Peyer's patch (tissue), 4 donors: ENCODE results near the gene RPGRIP1.
"Not testable (repeated sequence)": the region's sequence is repeated elsewhere in the genome, so short reads cannot be mapped to it uniquely, and the experiment has no call there.

Experiments
- POLR2A ChIP-seq, 2 donors: fragments of 450-650 bp; IDR thresholded peaks; one replicate each; pipeline ENCODE4 v1.5.1; 2017; ENCODE audit warnings: antibody characterized with exemption in 2 of 2, mild to moderate bottlenecking in 2 of 2, moderate library complexity in 2 of 2
- TF ChIP-seq, protein P1 (sequence below), 6 experiments: fragments of 450-650 bp in 4 of 6; fragments of 200-600 bp in 2 of 6; sonication (generic) in 1 of 6; IDR thresholded peaks; one replicate each; pipeline ENCODE4 v1.5.1; 2017 to 2019; ENCODE audit warnings: antibody characterized with exemption in 6 of 6, mild to moderate bottlenecking in 3 of 6, moderate library complexity in 1 of 6

DNA sequence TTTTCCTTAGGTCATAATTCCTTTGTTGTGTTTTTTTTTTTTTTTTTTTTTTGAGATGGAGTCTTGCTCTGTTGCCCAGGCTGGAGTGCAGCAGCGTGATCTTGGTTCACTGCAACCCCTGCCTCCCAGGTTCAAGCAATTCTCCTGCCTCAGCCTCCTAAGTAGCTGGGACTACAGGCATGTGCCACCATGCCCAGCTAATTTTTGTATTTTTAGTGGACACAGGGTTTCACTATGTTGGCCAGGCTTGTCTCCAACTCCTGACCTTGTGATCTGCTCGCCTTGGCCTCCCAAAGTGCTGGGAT is 22.9 kb downstream of the RPGRIP1 start:
- TF ChIP-seq, protein P1, sequence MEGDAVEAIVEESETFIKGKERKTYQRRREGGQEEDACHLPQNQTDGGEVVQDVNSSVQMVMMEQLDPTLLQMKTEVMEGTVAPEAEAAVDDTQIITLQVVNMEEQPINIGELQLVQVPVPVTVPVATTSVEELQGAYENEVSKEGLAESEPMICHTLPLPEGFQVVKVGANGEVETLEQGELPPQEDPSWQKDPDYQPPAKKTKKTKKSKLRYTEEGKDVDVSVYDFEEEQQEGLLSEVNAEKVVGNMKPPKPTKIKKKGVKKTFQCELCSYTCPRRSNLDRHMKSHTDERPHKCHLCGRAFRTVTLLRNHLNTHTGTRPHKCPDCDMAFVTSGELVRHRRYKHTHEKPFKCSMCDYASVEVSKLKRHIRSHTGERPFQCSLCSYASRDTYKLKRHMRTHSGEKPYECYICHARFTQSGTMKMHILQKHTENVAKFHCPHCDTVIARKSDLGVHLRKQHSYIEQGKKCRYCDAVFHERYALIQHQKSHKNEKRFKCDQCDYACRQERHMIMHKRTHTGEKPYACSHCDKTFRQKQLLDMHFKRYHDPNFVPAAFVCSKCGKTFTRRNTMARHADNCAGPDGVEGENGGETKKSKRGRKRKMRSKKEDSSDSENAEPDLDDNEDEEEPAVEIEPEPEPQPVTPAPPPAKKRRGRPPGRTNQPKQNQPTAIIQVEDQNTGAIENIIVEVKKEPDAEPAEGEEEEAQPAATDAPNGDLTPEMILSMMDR (IDR thresholded peaks at IDR 0.05) = not testable (repeated sequence)
- TF ChIP-seq POLR2A (IDR thresholded peaks at IDR 0.05) = not testable (repeated sequence)
